Fibroblast of the conjunctiva (primary cell): ENCODE measurements around the gene TRAPPC6A.

Experiments
- DNase-seq: peaks from one replicate; pipeline ENCODE4 v3.0.0-alpha.2; 2010; ENCODE audit warnings: low read depth

TRAPPC6A gene, protein sequence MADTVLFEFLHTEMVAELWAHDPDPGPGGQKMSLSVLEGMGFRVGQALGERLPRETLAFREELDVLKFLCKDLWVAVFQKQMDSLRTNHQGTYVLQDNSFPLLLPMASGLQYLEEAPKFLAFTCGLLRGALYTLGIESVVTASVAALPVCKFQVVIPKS

DNA sequence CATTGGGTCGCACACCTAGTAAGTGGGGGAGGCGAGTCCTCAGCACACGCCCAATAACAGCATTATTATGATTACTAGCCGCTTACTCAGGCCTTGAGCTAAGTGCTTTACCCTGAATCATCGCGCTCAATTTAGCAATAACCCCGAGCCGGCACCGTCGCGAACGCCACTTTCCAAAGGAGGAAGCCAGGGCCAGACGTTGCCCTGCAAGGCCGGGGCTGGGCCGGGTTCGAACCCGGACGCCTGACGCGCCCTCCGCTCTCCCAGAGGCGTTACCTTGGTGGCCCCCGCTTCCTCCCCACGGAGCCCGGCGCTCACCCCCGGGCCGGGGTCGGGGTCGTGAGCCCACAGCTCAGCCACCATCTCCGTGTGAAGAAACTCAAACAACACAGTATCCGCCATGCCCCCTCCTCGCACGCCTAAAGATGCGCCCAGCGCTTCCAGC lies at the start of gene TRAPPC6A:
TRAPPC6A (minus strand) TSS at position 421 of the 445 bp plus-strand sequence; CDS start at position 402, 19 bp downstream.
- DNase-seq = no peak

DNA sequence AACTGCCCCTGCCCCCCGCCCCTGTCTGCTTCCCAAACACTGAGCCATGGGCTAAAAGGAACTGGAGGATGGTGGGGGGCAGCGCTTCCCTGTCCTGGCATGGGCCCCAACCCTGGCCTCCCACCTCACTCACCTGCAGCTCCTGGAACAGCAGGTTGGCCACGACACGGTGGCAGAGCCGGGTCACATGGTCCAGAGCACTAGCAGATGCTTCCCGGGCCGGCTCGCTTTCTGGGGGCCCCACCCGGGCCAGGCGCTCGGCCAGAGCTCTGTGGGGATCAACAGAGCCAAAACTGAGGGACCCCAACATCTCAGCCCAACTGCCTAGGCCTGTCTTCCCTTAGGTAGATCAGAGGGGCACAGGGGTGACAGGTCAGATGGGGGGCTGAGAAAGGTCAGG lies 46.6 kb upstream of the TRAPPC6A start:
- no peak for DNase-seq

DNA sequence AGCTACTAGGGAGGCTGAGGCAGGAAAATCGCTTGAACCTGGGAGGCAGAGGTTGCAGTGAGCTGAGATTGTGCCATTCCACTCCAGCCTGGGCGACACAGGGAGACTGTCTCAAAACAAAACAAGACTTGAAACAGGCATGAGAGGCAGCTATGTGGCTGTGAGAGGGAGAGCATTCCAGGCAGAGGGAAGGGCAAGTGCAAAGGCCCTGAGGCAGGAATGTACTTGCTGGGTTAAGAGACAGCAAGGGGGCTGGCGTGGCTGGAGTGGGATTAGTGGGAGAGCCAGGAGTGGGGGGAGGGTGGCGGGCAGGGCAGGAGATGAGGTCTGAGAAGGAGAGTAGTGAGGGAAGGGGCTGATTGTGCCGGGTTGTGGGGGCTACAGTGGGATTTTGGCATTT lies 45.8 kb upstream of the TRAPPC6A start:
- DNase-seq = no peak

DNA sequence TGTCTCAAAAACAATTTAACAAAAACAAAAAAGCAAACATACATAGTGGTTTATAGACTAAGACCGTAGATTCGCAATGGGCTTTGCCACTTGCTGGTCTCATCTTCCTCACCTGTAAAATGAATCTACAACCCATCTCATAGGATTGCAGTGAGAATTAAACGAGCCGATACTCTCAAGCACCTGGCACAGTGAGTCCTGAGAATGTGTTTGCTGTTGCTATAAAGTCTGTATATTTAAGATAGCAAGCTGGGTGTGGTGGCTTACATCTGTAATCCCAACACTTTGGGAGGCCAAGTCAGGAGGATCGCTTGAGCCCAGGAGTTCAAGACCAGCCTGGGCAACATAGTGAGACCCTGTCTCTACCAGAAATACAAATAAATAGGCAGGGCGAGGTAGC lies 44.7 kb upstream of the TRAPPC6A start:
- no peak for DNase-seq

DNA sequence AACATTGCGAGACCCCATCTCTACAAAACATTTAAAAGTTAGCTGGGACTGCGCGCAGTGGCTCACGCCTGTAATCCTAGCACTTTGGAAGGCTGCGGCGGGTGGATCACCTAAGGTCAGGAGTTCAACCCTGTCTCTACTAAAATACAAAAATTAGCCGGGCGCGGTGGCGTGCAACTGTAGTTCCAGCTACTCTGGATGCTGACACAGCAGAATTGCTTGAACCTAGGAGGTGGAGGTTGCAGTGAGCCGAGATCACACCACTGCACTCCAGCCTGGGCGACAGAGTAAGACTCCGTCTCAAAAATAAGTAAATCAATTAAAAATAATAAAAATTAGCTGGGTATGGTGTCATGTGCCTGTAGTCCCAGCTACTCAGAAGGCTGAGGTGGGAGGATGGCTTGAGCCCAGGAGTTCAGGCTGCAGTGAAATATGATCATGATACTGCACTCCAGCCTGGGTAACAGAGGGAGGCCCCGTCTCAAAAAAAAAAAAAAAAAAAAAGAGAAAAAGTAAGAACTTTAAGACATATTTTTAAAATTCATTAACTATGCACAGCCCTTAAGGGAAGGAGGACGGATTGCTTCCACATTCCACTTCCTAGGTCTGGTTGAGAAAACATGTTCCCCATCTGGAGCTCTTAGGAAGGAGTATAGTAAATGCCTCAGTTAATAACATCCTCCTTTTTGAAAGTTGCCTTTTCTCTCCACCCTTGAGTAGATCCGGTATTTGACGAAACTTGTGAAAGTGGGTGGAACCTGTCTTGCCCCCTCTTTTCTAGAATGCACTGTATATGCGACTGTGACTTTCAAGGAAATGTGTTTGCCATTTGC lies 41.1 kb upstream of the TRAPPC6A start:
- no peak for DNase-seq

DNA sequence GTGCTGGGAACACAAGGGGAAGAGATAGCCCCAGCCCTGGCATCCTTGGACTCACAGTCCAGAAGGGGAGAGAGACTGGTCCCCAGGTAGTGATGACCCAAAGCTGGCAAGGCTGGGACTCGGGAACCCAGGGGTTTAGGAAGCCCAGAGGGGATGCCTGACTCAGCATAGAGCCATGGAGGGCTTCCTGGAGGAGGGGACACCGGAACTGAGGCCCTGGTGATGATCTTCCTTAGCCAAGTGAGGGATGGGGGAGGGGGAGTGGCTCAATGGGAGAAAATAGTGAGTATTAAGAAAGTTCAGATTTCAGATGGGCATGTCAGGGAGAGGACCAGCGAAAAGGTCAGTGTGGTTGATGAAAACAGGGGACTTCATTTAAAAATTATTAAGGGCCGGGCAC lies 40.4 kb upstream of the TRAPPC6A start:
- DNase-seq = no peak

DNA sequence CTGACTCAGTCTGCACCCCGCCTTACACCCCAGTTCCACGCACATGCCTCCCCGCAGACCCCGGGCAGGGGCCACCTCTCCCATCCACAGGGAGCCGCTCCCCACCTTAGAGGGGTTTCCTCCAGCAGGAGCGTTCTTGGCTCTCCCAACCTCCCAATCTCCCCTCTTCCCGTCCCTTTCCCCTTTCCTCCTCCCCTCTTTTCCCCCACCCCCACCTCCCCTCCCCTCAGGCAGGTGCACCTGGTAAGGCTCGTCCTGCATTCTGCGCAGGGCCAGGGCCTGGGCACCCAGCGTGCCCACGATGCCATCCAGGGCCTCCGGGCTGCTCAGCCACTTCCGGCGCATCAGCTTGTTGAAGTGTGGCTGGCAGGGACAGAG lies 39.9 kb upstream of the TRAPPC6A start:
- no peak for DNase-seq

DNA sequence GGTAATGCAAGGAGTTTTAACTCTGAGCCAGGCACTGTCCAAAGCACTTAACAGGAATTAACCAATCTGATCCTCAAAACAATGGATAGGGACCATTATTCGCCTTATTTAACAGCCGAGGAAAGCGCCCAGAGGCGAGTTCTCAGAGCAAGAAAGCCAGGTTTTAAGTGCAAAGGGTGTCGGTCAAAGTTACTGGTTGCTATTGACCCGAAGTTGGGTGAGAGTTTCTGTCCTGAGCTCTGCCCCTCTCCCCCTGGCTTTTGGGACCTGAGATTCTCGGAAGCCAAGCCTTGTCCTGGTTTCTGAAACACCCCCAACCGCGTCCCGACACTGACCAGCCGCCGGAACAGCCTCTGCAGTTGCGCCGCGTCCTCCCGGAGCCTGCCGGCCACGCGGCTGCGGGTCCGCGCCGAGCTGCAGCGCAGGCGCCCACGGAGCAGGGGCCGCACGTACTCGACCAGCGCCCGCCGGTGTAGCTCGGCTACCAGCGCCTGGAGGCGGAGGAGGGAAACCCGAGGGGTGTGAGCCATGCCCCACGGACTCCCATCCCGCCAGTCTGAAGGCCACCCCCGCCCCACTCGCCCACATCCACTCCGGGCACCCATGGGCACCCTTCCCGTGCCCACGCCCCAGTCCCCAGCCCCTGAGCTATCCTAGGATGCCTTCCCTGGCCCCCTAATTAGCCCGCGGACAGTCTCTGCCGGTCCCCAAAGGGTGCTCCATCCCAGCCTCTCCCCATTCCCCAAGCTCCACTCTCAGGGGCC lies 39.3 kb upstream of the TRAPPC6A start:
- no peak for DNase-seq

DNA sequence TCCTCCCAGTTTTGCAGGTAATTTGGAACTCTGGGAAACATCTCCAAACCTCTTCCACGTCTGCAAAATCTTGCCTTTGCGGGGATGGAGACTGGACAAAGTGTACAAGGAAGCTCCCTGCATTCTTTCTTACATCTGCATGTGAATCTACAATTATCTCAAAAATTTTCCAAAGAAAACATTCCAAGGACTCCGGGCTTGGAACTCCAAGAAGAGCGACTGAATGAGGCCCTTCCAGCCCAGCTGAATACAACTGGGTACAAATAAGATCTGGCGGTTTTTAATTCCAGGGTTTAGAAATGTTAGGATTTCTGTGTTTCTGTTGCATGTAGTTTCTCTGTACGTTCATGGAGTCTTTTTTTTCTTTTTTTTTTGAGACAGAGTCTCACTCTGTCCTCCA lies 38.6 kb upstream of the TRAPPC6A start:
- no peak for DNase-seq

DNA sequence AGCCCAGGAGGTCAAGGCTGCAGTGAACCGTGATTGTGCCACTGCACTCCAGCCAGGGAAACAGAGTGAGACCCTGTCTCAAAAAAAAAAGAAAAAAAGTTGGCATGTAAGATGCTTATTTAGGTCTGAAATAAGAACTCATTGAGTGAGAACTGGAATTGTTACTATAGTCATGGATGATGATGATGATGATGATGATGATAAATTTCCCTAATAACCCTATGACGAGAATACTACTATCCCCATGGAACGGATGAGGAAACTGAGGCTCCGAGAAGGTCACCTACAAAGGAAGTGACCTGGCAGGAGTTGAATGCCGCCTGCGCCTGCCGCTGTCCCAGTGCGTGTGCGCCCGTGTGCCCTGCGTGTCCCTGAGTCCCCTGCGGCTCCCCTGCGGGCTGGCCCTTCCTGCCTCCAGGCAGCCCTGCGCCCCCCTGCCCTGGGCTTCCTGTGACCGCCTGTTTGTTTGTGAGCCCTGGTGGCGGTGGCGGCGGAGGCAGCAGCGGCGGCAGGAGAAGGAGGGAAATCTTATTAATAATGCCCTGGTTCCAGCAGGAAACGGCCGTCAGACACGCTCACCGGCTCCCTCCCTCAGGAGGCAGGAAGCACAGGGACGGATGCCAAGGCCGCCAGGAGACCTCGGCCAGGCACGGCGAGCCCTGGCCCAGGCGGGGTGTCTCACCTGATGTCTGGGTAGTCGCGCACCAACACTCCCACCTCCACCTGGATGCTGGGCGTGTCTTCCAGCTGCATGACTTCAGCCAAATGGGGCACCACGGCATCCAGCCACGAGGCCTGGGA lies 37.6 kb upstream of the TRAPPC6A start:
- no peak for DNase-seq

DNA sequence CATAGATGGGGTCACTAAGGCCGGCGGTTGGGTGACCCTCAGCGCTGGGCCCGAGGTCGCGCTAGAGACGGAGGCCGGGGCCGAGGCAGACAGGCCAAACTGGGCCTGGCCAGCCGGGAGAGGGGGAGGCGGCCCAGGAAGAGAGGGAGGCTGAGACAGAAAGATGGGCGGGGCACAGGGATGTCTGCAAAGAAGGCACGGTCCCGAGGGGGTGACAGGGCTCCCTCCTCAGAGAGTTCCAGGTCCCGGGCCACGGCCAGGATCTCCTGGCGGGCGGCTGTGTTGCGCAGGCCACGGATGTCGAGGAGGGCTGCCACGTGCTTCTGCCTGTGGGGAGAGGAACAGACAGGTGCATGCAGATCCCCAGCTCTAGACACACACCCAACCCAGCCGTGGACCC lies 35.0 kb upstream of the TRAPPC6A start:
- no peak for DNase-seq

DNA sequence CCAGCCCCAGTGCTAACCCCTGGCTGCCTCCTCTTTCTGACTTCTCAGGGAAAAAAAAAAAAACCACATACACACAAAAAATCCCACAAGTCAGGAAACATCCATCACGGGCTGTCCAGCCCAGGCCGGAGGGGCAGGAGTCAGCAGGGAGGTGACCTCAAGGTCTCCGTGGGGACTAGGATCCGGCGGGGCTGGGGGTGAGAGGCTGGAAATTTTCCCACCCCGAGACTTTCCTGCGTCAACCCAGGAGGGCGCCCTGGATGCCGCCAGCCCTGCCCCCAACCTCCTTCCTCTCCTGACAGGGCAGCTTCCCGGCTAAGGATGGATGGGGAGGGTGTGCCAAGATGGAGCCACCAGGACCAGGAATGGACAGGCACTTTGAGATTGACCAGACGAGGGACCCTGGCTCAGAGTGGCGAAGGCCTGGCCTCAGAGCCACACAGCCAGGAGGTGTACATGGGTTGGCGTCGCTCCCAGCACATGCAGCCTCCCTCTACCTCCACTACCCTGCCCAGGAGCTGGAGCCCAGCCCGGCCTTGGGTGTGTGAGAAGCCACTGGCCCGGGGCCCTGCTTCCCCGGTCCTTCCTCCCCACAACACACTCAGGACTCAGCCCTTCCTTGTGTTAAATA lies 33.8 kb upstream of the TRAPPC6A start:
- DNase-seq = no peak

DNA sequence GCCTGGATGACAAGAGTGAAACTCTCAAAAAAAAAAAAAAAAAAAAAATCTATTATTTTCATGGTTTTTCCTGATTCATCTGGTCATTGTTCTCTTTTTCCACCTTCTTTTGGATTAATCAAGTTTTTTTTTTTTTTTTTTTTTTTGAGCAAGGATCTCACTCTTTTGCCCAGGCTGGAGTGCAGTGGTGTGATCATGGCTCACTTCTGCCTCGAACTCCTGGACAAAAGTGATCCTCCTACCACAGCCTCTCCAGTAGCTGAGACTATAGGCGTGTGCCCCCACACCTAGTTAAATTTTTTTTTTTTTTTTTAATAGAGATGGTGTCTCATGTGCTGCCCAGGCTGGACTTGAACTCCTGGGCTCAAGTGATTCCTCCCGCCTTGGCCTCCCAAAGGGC lies 28.3 kb upstream of the TRAPPC6A start:
- no peak for DNase-seq

DNA sequence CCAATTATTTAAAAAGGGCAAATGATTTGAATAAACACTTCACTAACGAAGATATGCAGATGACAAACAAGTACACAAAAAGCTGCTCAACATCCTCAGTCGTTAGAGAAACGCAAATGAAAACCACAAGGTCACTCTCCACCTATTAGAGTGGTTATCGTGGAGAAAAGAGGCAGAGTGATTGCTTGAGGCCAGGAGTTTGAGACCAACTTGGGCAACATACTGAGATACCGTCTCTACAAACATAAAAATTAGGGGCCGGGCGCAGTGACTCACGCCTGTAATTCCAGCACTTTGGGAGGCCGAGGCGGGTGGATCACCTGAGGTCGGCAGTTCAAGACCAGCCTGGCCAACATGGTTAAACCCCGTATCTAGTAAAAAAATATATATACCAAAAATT lies 27.8 kb upstream of the TRAPPC6A start:
- no peak for DNase-seq

DNA sequence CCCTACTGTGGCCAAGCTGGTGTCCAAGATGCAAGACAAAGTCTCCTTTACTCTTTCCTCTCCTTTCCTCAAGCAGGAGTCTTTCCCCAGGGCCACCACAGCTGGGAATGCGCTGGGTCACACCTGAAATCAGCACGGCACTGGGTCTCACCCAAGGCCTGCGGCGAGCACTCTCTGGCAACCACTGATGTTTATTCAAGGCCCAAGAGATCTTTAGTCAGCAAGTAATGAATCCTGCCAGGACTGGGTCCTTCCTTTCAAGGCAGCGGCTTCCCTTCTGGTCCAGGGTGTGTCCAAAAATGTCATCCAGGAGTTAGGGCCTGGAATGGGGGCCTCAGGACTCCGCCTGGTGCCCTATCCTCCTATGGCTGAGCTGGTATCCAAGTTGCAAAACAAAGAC lies 24.6 kb upstream of the TRAPPC6A start:
- no peak for DNase-seq

DNA sequence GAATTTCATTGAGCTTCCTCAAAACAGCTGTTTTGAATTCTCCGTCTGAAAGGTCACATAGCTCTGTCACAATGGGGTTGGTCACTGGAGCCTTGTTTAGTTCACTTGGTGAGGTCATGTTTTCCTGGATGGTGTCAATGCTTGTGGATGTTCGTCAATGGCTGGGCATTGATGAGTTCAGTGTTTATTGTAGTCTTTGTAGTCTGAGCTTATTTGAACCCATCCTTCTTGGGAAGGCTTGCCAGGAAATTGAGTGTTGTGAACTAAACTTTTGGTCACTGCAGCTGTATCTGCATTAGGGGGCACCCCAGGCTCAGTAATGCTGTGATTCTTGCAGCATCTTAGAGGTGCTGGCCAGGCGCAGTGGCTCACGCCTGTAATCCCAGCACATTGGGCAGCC lies 22.5 kb upstream of the TRAPPC6A start:
- peak; percentile 26 for DNase-seq

DNA sequence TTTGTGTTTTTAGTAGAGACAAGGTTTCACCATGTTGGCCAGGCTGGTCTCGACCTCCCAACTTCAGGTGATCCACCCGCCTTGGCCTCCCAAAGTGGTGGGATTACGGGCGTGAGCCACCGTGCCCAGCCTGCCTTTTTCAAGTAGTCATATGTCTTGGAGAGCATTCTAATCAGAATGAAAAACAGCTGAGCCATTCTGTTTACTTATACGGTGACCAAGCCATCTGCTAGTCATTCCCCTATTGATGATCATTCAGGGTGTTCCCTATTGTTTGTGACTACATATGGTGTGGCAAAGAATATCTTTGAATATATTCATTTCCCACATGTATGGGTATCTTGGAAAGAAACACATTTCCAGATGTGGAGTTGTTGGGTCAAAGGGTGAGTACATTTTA lies 17.7 kb upstream of the TRAPPC6A start:
- peak; percentile 6 for DNase-seq

DNA sequence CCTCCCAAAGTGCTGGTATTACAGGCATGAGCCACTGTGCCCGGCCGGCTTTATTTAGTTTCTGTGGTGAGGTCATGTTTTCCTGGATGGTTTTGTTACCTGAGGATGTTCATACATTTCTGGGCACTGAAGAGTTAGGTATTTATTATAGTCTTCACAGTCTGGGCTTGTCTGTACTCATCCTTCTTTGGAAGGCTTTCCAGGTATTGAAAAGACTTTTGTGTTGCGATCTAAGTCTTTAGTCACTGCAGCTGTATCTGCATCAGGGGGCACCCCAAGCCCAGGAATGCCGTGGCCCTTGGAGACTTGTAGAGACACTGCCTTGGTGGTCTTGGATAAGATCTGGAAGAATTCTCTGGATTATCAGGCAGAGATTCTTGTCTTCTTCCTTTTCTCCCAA lies 13.3 kb upstream of the TRAPPC6A start:
- DNase-seq = no peak

DNA sequence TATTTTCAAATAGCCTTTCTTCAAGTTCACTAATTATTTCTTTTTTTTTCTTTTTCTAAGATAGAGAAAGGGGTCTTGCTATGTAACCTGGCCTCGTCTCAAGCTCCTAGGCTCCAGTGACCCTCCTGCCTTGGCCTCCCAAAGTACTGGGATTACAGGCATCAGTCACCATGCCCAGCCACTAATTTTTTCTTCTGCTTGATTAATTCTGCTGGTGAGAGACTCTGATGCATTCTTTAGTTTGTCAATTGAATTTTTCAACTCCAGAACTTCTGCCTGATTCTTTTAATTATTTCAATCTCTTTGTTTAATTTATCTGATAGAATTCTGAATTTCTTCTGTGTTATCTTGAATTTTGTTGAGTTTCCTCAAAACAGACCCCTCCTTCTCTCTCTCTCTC lies 11.9 kb upstream of the TRAPPC6A start:
- no peak for DNase-seq

DNA sequence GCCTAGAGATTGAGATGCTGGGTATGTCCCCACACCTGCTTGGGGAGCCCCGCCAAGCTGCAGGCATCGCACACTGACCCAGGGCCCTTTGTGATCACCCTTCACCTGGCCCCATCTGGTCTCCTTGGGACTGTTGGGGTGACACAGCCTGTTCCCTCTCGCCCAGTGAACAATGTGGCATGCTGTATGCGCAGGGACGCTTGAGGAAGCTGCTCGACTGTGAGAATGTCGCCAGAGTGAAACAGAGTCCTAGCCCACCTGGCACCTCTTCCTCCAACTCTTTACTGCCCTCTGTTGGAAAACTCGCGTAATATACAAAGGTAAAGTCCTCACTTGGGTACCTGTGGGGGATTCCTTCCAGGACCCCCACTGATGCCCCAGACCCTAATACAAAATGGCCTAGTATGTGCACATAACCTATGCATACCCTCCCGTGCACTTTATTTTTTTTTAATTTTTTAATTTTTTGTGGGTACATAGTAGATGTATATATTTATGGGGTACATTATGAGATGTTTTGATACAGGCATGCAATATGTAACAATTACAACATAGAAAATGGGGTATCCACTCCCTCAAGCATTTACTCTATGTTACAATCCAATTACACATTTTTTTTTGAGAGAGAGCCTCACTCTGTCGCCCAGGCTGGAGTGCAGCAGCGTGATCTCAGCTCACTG lies 9.5 kb upstream of the TRAPPC6A start:
- DNase-seq = no peak
